Kidney epithelial cell (primary cell): ENCODE measurements around the gene FUT9. TPM values are rescaled to one million over a fixed set of nuclear protein-coding genes. Genes with fewer than 3 reads are reported as not detected.
A peak's percentile ranks its signal among the peaks of the same experiment; 100 is the strongest.

Experiments
- DNase-seq: peaks from one replicate; pipeline ENCODE4 v3.0.0-alpha.2; 2010; ENCODE audit warnings: low read depth
- H3K27me3 ChIP-seq: 2 replicates; pipeline ENCODE4 v1.6.0; 2011; ENCODE audit warnings: low read length; ENCODE audit not compliant: control insufficient read depth, insufficient read depth
- H3K36me3 ChIP-seq: 2 replicates; pipeline ENCODE4 v1.5.1; 2011; ENCODE audit warnings: low read length; ENCODE audit not compliant: control insufficient read depth, insufficient read depth
- H3K4me3 ChIP-seq: 2 replicates; pipeline ENCODE4 v1.5.1; 2011; ENCODE audit warnings: low read depth, mild to moderate bottlenecking, control low read depth, low read length
- CTCF ChIP-seq: IDR thresholded peaks from 2 replicates; pipeline ENCODE4 v1.5.1; 2011; ENCODE audit warnings: mild to moderate bottlenecking, moderate library complexity, low read length, control low read depth, inconsistent platforms; ENCODE audit not compliant: insufficient read depth, poor library complexity, severe bottlenecking
- total RNA-seq: library from RNA; depleted of rRNA; stranded (reverse); fragments of >200 nt; gene quantifications from 2 replicates; pipeline ENCODE4 v1.2.3, GENCODE V29; 2015

FUT9 gene
- total RNA-seq, 1 donor from 2014 or later: 1.8 TPM

DNA sequence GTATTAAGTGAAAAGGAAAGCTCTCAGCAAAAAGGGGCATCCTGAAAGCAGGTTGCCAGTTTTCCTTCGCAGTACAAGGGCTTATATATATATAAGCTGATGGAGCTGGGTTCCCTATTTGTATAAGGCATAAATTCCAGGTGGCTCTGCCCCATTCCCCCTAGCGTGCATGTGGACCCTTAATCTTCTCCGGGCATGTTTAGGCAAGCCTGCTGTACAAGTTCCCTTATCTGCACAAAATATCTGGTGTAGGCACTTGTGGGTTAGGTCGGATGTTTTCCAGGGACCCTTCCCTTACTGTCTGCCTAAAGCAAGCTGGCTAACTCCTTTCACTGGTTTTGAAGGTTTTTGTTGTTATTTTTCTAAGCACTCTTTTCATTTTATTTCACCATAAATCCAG is 140.7 kb downstream of the FUT9 start:
- Histone ChIP-seq H3K36me3 (no peaks in the 10 kb centered on the region), H3K27me3 (no peaks in the 10 kb centered on the region), H3K4me3 (no peak overlapping the region)
- no peak for DNase-seq
- no peak for TF ChIP-seq CTCF

- H3K36me3 ChIP-seq: no peaks in the 10 kb centered on the region
- no peak for TF ChIP-seq CTCF
- H3K4me3 ChIP-seq: no peak overlapping the region
- no peaks in the 10 kb centered on the region for H3K27me3 ChIP-seq
- no peak for DNase-seq
Observed at GRCh38 chr6:96157018-96157565, 141.3 kb downstream of the FUT9 start.

DNA sequence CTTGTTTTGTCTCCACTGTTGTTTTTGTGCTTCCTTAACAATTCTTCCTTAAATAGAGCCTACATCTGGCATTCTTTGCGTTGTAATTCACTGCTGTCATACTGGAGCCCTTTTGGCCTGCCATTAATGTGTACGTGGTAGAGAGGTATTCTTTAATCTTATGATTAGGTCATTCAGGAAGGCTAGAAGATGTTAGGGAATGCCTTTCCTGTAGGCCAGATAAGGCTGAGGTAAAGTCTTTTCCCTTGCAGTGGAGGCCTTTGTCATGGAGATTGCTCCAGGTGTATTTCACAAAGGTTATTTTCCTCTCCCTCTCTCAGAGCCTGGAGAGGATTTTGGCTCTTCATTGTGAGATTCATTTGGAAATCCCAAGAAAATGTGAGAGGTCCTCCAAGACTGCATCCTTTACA is 146.9 kb downstream of the FUT9 start:
- TF ChIP-seq CTCF: no peak
- peak; percentile 52 for DNase-seq
- Histone ChIP-seq H3K36me3 (no peaks in the 10 kb centered on the region), H3K27me3 (no peaks in the 10 kb centered on the region), H3K4me3 (no peak overlapping the region)

DNA sequence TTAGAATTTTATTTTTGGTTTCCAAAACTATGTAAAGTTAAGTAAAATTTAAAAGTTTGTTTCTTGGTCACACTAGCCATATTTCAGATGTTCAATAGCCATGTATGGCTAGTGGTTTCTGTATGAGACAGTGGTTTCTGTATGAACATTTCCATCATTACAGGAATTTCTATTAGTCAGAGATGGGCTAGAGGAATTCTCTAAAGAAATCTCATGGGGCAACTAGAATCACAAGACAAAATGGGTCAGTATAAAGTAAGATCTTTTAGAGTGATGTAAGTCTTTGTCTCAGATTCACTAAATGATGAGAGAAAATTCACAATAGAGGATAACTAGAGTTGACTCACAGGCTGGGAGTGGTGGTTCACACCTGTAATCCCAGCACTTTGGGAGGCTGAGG is 149.0 kb downstream of the FUT9 start:
- H3K27me3 ChIP-seq: no peaks in the 10 kb centered on the region
- TF ChIP-seq CTCF: no peak
- DNase-seq: no peak
- no peaks in the 10 kb centered on the region for H3K36me3 ChIP-seq
- no peak overlapping the region for H3K4me3 ChIP-seq

DNA sequence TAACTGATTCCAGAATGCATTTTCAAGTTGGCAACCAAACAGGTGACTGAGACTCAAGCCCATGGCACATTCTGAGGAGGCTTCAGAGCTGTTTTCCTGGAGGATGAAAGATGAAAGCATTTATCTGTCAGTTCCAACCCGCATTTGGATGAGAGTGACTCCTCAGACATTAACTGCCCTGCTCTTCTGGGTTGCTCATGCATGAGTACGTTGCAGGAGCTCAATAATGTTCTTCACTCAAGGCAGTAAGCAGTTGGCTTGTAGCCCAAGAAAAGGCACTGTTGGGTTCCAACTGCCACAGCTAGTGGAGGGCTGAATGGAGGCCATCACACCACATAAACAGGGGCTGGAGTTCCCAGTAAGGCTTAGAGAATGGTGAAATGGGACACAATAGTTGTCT is 155.3 kb downstream of the FUT9 start:
- no peaks in the 10 kb centered on the region for H3K27me3 ChIP-seq
- H3K36me3 ChIP-seq: no peaks in the 10 kb centered on the region
- TF ChIP-seq CTCF: no peak
- H3K4me3 ChIP-seq: no peak overlapping the region
- DNase-seq: no peak

DNA sequence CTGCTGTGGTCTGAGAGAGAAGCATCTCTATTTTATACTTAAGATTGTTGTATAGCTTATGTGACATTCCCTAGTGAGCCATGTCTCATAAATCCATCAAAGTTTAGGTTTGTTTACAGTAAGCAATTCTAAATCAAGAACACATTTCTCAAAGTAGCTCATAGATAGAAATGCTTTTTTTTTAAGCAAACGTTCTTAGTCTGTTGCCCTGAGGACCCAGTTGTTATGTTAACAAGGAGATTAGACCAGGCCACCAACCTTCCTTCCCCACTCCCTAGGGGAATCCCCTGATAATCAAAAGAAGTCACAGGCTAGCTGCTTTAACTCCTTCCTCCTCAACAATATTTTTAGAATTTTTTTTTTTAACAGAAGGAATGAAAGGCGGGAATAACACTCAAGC is 169.0 kb downstream of the FUT9 start:
- no peaks in the 10 kb centered on the region for H3K27me3 ChIP-seq
- no peaks in the 10 kb centered on the region for H3K36me3 ChIP-seq
- DNase-seq: no peak
- H3K4me3 ChIP-seq: no peak overlapping the region
- TF ChIP-seq CTCF: no peak
